Common myeloid progenitor, CD34-positive (primary cell): Measurements from ENCODE around the gene RAP1GAP.

Experiments used
- CTCF ChIA-PET: fragments of 350-600 bp; sonication (Branson Sonifier 250); formaldehyde crosslinking; loops from one replicate; lab custom pipeline; 2021; ENCODE audit warnings: antibody characterized with exemption; lab: Charles Lee
- POLR2A ChIA-PET: fragments of 350-600 bp; sonication (Branson Sonifier 250); formaldehyde crosslinking; loops from one replicate; lab custom pipeline; 2021; ENCODE audit warnings: antibody characterized with exemption; lab: Charles Lee
- DNase-seq, 3 donors: peaks; one replicate each; pipeline versions ENCODE4 v3.0.0 to v3.0.0-alpha.2; 2013
- H3K27ac ChIP-seq, 2 experiments: 1 replicate in 1 of 2; 2 replicates in 1 of 2; pipeline ENCODE4 v1.7.0; 2013; ENCODE audit warnings: inconsistent platforms in 2 of 2, low read length in 2 of 2, mild to moderate bottlenecking in 2 of 2, low read depth in 1 of 2, moderate library complexity in 1 of 2; ENCODE audit not compliant: severe bottlenecking in 2 of 2, insufficient read depth in 1 of 2, poor library complexity in 1 of 2
- H3K27me3 ChIP-seq, 5 experiments: replicated peaks in 2 of 5; 1 replicate in 3 of 5; 2 replicates in 2 of 5; pipeline versions ENCODE4 v1.6.1 to v1.7.0; 2013; ENCODE audit warnings: low read length in 4 of 5, mild to moderate bottlenecking in 2 of 5, moderate library complexity in 2 of 5, inconsistent platforms in 1 of 5; ENCODE audit not compliant: insufficient read depth in 5 of 5, control insufficient read depth in 4 of 5
- H3K36me3 ChIP-seq, 4 experiments: 1 replicate in 2 of 4; 2 replicates in 2 of 4; pipeline versions ENCODE4 v1.6.1 to v1.7.0; 2013; ENCODE audit warnings: low read length in 3 of 4, control low read depth in 1 of 4, mild to moderate bottlenecking in 1 of 4; ENCODE audit not compliant: control insufficient read depth in 4 of 4, insufficient read depth in 4 of 4
- H3K4me1 ChIP-seq, 4 experiments: 1 replicate in 3 of 4; 2 replicates in 1 of 4; pipeline versions ENCODE4 v1.6.1 to v1.7.1; 2013; ENCODE audit warnings: low read length in 3 of 4, mild to moderate bottlenecking in 3 of 4, control low read depth in 1 of 4, inconsistent platforms in 1 of 4, moderate library complexity in 1 of 4; ENCODE audit not compliant: control insufficient read depth in 4 of 4, insufficient read depth in 4 of 4; ENCODE audit errors: control extremely low read depth in 1 of 4
- H3K4me3 ChIP-seq, 7 experiments: 1 replicate in 4 of 7; 2 replicates in 3 of 7; pipeline versions ENCODE4 v1.5.1 to v1.7.0; 2013; ENCODE audit warnings: mild to moderate bottlenecking in 7 of 7, low read length in 6 of 7, moderate library complexity in 6 of 7, inconsistent platforms in 2 of 7, low read depth in 2 of 7, control low read depth in 1 of 7; ENCODE audit not compliant: insufficient read depth in 4 of 7, control insufficient read depth in 1 of 7; ENCODE audit errors: extremely low read depth in 1 of 7
- H3K9me3 ChIP-seq, 5 experiments: 1 replicate in 4 of 5; 2 replicates in 1 of 5; pipeline versions ENCODE4 v1.6.1 to v1.7.1; 2013; ENCODE audit warnings: low read length in 4 of 5, mild to moderate bottlenecking in 2 of 5, inconsistent platforms in 1 of 5, low read depth in 1 of 5, moderate library complexity in 1 of 5; ENCODE audit not compliant: control insufficient read depth in 4 of 5, insufficient read depth in 2 of 5; ENCODE audit errors: control extremely low read depth in 1 of 5
- WGBS: methylation state at CpG from one replicate; pipeline ENCODE4 v1.1.5; 2013; ENCODE audit not compliant: insufficient coverage; 5-methylcytosine and 5-hydroxymethylcytosine counted together

The RAP1GAP gene

GRCh38 chr1:21616372-21616771 lies 52.8 kb downstream of the RAP1GAP start:
- DNase-seq, result no peak
- Histone ChIP-seq H3K36me3 (no peaks in the 10 kb centered on the region), H3K4me1 (no peaks in the 10 kb centered on the region), H3K27ac (no peak overlapping the region), H3K27me3 (peaks cover 0 to 15% (median 8%) of the 10 kb centered on the region in 5 experiments), H3K4me3 (no peak overlapping the region), H3K9me3 (no peaks in the 10 kb centered on the region)
- ChIA-PET CTCF (no interaction called here), POLR2A (interaction anchor here (0.6 kb wide), 1 partner anchor 141 kb away, joined by 3 read pairs; no protein-coding TSS in a partner anchor)
- WGBS, result 64% methylated on average over 8 of the region's 8 CpGs

DNA sequence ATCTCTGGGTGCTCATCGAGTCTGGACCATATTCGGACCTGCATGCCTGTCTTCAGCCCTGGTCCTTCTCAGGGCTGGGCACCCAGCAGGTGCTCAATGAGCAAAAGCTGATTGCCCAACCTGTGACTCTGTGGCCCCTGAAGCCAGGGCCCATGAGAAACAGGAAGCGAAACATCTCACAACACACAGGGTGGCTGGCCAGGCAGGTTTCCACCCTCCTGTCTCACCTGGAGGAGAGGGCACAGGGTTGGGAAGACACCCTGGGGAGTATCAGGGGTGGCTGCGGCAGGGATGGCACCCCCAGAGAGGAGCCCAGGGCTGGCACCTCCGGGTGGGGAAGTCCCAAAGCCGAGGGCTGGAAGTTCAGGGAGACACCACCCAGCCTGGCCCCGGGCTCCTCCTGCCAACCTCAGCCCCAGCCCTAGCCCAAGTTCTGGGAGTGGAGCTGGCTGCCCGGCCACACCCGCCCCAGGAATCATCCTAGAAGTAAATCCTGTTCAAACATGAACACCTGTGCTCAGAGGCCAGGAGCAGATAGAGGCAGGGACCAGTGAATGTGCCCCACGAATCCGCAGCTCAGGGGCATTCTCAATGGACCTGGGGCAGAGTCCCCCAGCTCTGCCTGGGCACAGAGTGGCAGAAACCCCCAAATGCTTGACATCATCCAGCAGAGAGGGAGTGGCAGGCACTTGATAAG lies 54.6 kb downstream of the RAP1GAP start:
- WGBS, result 93% methylated on average over 9 of the region's 11 CpGs
- H3K27ac ChIP-seq, result no peak overlapping the region
- CTCF ChIA-PET, result no interaction called here
- POLR2A ChIA-PET, result no interaction called here
- H3K27me3 ChIP-seq, result peaks cover 0 to 8% (median 5%) of the 10 kb centered on the region in 5 experiments
- DNase-seq, result no peak
- no peaks in the 10 kb centered on the region for H3K36me3 ChIP-seq
- no peaks in the 10 kb centered on the region for H3K4me1 ChIP-seq
- H3K9me3 ChIP-seq, result no peaks in the 10 kb centered on the region
- no peak overlapping the region for H3K4me3 ChIP-seq

DNA sequence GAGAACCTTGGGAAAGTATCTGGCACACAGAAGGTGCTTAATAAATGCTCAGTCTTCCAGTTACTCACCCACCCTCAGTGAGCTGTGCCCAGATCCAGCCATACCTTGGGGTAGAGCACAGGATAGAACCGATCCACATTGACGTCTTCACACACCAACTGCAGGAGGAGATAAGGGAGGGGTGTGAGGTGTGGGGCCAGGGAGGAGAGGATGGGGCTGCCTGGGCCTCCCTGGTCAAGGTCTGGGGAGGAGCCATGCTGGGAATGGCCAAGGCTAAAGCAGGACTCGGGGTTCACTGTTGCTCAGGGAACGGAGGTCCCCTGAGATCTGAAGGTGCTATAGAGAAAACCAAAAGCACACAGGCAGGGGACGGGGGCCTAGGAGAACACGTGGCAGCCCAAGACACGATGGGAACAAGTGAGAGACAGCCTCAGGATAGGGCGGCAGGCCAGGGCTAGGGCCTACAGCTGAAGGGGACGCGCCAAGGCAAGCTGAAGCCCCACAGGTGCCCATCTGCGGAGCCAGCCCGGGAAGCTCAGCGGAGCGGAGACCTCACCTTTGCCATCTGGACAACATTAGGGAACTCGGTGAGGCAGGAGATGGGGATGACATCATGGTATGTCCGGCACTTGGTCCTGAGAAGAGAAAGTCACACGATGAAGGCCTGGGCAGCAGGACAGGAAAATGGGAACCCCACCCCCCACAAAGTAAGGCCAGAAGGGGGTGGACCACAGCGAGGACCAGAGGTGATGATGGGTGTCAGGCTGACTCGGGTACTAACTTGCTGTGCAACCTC lies 55.9 kb downstream of the RAP1GAP start:
- WGBS, result 94% methylated on average over 18 of the region's 19 CpGs

DNA sequence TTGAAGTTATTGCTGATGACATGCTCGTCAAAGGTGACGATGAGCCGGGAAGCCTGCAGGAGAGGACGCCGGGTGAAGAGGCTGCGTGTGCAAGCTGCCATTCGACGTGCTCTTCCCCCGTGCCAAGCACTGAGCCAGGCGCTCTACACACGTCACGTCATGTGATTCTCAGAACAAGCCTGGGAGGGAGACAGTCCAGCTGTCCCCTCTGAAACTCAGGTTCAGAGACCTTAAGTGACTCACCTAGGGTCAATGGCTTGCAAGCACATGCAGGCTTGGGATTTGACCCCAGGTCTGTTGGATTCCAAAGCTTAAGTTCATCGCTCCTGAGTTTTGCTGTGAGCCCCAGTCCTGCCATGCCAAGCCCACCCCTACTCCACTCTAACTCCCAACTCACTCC lies 57.1 kb downstream of the RAP1GAP start:
- Histone ChIP-seq H3K27me3 (peaks cover 0 to 17% (median 6%) of the 10 kb centered on the region in 5 experiments), H3K9me3 (no peaks in the 10 kb centered on the region), H3K27ac (no peak overlapping the region), H3K36me3 (no peaks in the 10 kb centered on the region), H3K4me1 (peaks cover 0 to 7% (median 4%) of the 10 kb centered on the region in 4 experiments), H3K4me3 (no peak overlapping the region)
- DNase-seq, result no peak
- 96% methylated on average over 13 of the region's 13 CpGs for WGBS
- ChIA-PET POLR2A (interaction anchor here (0.6 kb wide), 1 partner anchor 120 kb away, joined by 3 read pairs; no protein-coding TSS in a partner anchor), CTCF (no interaction called here)

More for the DNA sequence above, 55.9 kb downstream of the RAP1GAP start:
- POLR2A ChIA-PET, result no interaction called here
- H3K27ac ChIP-seq, result no peak overlapping the region
- CTCF ChIA-PET, result no interaction called here
- DNase-seq, result no peak
- no peaks in the 10 kb centered on the region for H3K36me3 ChIP-seq
- no peak overlapping the region for H3K4me3 ChIP-seq
- no peaks in the 10 kb centered on the region for H3K9me3 ChIP-seq
- H3K4me1 ChIP-seq, result no peaks in the 10 kb centered on the region
- H3K27me3 ChIP-seq, result peaks cover 0 to 10% (median 4%) of the 10 kb centered on the region in 5 experiments

GRCh38 chr1:21610989-21611785 lies 58.0 kb downstream of the RAP1GAP start:
- ChIA-PET POLR2A (no interaction called here), CTCF (no interaction called here)
- H3K9me3 ChIP-seq, result no peaks in the 10 kb centered on the region
- peaks cover 0 to 17% (median 6%) of the 10 kb centered on the region in 5 experiments for H3K27me3 ChIP-seq
- peaks cover 0 to 7% (median 4%) of the 10 kb centered on the region in 4 experiments for H3K4me1 ChIP-seq
- no peak for DNase-seq
- H3K36me3 ChIP-seq, result no peaks in the 10 kb centered on the region
- 97% methylated on average over 21 of the region's 21 CpGs for WGBS
- no peak overlapping the region for H3K4me3 ChIP-seq
- H3K27ac ChIP-seq, result no peak overlapping the region

GRCh38 chr1:21610027-21610426 lies 59.1 kb downstream of the RAP1GAP start:
- Histone ChIP-seq H3K36me3 (no peaks in the 10 kb centered on the region), H3K9me3 (no peaks in the 10 kb centered on the region), H3K4me3 (no peak overlapping the region), H3K27me3 (peaks cover 0 to 17% (median 6%) of the 10 kb centered on the region in 5 experiments), H3K27ac (no peak overlapping the region), H3K4me1 (peaks cover 0 to 7% (median 4%) of the 10 kb centered on the region in 4 experiments)
- ChIA-PET CTCF (no interaction called here), POLR2A (no interaction called here)
- 42% methylated on average over 10 of the region's 16 CpGs for WGBS
- no peak for DNase-seq
